GM21737 (cell line): ENCODE results near the gene CABP1.
"Not testable (repeated sequence)": the region's sequence is repeated elsewhere in the genome, so short reads cannot be mapped to it uniquely, and the experiment has no call there.

Experiments
- ATAC-seq: cut with Tn5 transposase; IDR thresholded peaks from one replicate; pipeline ENCODE4 v1.9.1; 2021; ENCODE audit warnings: mild to moderate bottlenecking, moderate library complexity; ENCODE audit not compliant: unreplicated experiment

The CABP1 gene

DNA sequence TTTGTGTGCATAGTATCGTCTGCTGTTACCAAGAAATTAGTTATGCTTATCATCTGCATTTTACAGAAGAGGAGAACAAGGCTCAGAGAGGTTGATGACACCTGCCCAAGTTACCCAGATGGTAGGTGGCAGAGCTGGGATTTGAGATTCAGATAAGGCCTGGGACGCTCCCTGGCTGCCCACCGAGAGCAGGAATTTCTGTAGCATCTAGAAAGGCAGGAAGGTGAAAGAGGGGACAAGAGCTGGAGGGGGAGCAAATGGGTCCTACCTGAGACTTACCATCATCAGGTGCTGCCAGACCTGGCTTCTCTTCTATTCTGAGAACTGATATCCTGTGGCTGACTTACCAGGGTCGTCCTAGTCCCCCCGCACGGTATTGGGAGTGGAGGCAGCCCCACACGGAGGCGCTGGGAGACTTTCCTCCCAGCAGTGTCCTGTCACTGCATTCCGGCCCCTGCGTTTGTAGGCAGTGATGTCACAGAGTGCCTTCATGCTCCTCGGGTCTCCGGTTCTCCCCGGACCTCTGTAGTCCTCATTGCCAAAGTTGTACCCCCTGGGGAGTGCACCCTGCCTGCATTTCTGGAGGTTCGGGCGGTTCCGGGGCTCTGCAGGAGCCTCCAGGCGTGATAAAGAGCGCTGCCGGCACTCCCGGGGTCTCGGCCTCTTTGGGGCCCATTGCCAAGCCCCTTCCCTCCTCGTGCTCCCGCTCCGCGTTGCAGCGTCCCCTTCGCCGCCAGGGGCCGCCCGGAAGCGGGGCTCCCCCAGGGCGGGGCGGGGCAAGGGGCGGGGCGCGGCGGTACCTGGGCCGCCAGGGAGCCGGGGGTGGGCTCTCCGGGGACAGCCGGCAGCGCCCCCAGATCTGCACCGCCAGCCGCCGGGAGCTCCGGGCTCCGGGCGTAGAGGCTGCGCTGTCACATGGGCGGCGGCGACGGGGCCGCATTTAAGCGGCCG, at the start of gene CABP1:
Gene CABP1 (plus strand): TSS at position 856 of the 951 bp plus-strand sequence. CDS start 60 bp downstream, at position 916.
- peak; percentile 72 for ATAC-seq

DNA sequence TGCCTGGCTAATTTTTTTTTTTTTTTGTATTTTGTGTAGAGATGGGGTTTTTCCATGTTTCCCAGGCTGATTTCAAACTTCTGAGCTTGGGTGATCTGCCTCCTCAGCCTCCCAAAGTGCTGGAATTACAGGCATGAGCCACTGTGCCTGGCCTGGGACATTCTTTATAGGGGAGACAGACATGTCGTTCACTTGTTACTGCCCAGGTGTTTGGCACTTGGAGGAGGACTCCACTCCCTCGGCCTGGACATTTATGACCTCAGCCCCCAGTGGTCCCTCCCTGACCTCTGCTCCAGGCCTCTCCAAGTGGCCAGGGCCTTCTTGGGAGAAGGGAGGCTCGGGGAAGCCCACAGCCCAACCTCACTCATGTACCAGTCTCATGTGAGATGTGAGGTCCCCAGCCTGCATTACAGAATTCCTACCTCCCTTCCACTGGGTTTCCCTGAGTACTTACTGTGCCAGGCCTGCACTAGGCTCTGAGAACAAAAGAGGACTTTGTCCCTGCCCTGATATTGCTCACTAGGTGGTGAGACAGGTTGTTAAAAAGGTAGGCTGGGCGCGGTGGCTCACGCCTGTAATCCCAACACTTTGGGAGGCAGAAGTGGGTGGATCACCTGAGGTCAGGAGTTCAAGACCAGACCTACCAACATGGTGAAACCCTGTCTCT, 49.6 kb upstream of the CABP1 start:
- no peak for ATAC-seq

DNA sequence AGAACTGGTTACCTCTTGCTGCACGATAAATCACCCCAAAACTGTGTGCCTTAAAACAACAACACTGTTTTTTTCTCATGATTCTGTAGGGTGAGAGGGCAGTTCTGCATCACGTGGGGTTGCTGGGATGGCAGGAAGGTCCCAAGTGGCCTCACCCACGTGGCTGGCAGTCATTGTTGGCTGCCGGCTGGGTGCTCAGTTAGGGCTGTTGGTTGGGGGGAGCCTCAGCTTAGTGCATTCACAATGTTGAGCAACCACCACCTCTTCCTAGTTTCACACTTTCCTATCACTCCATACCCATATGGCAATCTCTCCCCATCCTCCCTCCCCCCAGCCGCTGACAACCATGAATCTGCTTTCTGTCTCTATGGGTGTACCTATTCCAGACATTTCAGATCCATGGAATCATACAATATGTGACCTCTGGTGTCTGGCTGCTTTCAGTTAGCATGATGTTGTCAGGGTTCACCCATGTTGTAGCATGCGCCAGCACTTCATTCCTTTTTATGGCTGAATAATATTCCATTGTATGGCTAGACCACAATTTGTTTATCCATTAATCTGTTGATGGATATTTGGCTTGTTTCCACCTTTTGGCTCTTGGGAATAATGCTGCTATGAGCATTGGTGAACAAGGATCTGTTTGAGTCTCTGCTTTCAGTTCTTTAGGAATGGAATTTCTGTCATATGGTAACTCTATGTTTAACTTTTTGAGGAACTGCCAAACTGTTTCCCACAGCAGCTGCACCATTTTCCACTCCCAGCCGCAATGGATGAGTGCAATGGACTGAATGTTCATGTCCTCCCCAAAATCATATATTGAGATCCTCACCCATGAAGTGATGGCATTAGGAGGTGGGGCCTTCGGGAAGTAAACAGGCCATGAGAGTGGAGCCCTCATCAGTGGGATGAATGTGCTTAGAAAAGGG, 48.0 kb upstream of the CABP1 start:
- ATAC-seq = no peak

DNA sequence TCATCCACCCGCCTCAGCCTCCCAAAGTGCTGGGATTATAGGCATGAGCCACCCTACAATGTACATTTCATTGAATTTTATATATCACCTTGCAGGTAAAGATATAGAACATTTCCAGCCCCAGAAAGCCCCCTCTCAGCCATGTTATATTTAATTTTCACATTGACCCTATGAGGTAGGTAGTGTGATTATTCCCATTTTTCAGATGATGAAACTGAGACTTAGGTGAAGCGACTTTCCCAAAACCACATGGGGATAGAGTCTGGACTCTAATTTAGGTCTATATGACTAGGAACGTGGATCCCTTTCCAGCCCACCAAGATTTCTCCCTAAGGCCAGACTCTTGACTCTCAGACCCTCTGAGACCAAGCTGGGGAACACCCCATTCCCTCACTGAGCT, 43.5 kb upstream of the CABP1 start:
- no peak for ATAC-seq

DNA sequence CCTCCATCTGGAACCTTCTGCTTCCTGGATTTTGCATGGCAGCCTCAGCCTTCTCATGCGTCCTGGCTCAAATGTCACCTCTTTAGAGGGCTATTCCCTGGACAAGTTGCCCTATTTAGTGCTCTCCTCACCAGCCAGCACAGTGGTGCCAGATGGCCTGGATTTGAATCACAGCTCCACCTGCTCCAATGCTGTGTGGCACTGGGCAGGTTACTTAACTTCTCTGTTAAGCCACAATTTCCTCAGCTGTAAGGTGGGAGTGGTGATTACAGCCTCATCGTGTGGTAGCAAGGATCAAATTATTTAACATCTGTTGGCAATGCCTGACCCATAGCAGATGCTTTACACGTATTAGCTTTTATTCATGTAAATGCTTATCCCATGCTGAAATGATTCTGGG, 42.6 kb upstream of the CABP1 start:
- no peak for ATAC-seq

DNA sequence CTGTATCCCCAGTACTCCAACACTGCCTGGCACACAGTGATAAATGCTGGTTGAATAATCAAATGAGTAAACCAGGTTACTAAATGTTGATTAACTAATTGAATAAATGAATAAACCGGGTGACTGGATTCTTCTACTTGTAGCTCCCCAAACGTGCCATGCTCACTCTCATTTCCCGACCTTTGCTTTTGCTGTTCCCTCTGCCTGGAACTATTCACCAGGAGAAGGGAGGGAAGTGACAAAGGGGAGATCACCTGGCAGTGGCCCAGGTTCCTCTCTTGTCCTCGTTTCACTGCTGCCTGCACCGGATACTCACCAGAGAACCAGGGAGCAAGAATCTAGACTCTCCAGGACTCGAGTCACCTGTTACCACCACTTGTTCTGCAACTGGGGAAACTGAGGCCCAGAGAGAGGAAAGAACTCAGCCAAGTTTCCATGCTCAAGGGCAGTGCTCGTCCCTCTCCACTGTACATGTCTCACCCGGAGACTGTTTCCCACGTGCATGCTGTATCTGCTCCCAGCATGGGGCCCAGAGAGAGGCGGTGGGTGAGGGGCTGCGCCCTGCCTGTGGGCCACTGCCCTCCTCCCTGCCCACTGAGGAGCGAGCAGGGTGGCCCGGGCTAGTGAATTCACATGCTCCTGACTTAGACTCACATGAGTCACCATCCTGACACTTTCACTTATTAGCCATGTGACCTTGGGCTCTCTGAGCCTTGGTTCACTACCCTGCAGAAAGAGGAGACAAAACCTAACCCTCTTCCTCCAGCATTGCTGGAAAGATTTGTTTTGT, 41.6 kb upstream of the CABP1 start:
- no peak for ATAC-seq

DNA sequence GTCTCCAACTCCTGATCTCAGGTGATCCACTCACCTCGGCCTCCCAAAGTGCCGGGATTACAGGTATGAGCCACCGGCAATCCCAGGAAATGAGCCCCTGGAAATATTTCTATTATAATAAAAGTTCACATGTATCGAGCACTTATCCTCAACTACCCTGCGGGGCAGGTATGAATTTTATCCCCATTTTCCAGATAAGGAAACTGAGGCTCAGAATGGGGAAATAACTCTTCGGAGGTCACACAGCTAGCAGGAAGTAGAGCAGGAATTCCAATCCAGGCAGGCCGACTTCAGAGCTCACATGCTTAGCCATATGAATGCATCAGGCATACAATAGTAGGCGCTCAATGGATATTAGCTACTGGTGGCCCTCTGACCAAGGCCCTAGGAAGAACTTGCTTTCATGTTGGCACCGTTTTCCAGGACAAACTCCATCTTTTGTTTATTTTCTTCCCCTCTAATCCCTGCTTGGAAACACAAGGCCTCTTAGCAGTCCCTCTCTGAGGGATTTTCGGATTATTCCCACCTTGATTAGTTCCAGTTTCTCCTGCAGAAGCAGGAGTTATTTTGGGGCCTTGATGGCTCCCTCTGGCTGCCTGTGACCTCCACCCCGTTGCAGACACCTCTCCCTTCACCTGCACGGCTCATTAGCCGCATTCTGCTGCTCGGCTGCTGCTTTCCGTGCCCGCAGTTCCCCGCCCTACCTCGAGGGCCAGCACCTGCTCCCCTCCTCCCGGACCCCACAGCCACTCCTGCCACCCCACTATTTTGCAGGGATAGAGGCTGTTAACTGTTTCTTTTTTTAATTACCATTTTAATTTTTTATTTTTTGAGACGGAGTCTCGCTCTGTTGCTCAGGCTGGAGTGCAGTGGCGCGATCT, 40.5 kb upstream of the CABP1 start:
- ATAC-seq = no peak

DNA sequence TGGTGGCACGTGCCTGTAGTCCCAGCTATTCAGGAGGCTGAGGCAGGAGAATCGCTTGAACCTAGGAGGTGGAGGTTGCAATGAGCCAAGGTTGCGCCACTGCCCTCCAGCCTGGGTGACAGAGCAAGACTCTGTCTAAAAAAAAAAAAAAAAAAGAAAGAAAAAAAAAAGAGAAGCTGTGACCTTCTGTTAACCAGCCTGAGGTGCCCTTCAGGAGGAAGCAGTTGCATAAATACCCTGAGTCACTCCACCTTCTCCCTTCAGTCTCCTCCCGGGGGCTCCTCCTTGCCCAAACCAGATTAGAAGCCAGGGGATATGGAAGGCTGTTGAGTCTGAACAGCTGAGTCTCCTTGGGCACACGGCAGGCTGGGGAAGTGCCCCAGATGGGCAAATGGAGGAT, 38.0 kb upstream of the CABP1 start:
- ATAC-seq = not testable (repeated sequence)

DNA sequence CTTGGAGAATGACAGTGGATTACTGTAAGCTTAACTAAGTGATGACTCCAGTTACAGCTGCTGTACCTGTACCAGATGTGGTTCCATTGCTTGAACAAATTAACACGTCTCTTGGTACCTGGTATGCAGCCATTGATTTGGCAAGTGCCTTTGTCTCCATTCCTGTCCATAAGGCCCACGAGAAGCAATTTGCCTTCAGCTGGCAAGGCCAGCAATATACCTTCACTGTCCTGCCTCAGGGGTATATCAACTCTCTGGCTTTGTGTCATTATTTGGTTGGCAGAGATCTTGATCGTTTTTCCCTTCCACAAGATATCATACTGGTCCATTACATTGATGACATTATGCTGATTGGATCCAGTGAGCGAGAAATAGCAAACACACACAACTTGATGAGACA, 29.9 kb upstream of the CABP1 start:
- no peak for ATAC-seq

DNA sequence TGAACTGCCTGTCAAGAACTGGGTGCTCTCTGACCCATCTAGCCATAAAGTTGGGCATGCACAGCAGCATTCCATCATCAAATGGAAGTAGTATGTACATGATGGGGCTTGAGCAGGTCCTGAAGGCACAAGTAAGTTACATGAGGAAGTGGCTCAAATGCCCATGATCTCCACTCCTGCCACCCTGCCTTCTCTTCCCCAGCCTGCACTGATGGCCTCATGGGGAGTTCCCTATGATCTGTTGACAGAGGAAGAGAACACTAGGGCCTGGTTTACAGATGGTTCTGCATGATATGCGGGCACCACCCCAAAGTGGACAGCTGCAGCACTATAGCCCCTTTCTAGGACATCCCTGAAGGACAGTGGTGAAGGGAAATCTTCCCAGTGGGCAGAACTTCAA, 28.9 kb upstream of the CABP1 start:
- ATAC-seq = not testable (repeated sequence)

DNA sequence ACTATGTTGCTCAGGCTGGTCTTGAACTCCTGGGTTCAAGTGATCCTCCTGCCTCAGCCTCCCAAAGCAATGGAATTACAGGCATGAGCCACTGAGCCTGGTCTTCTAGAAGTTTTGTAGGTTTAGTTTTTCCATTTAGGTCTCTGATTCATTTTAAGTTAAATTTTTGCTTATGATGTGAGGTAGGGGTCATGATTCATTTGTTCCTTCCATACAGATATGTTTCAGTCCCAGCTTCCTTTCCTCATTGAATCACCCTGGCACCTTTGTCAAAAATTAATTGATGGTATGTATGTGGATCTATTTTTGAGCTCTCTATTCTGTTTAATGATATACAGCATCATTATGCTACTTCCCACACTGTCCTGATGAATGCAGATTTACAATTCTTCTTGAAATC, 25.6 kb upstream of the CABP1 start:
- ATAC-seq = no peak

DNA sequence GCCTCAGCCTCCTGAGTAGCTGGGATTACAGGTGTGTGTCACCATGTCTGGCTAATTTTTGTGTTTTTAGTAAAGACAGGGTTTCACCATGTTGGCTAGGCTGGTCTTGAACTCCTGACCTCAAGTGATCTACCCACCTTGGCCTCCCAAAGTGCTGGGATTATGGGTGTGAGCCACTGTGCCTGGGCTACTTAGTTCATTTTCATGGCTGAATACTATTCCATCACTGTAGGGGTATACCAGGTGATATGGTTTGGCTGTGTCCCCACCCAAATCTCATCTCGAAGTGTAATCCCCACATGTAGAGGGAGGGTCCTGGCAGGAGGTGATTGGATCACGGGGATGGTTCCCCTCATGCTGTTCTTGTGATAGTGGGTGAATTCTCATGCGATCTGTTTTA, 23.2 kb upstream of the CABP1 start:
- ATAC-seq = not testable (repeated sequence)

DNA sequence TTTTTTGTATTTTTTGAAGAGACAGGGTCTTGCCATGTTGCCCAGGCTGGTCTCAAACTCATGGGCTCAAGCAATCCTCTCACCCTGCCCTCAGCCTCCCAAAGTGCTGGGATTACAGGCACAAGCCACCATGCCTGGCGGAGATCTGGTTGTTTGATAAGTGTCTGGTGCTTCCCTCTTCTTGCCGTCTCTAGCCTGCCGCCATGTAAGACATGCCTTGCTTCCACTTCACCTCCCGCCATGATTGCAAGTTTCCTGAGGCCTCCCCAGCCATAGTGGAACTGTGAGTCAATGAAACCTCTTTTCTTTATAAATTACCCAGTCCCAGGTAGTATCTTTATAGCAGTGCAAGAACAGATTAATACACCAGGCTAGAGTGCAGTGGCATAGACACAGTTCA, 22.7 kb upstream of the CABP1 start:
- not testable (repeated sequence) for ATAC-seq

DNA sequence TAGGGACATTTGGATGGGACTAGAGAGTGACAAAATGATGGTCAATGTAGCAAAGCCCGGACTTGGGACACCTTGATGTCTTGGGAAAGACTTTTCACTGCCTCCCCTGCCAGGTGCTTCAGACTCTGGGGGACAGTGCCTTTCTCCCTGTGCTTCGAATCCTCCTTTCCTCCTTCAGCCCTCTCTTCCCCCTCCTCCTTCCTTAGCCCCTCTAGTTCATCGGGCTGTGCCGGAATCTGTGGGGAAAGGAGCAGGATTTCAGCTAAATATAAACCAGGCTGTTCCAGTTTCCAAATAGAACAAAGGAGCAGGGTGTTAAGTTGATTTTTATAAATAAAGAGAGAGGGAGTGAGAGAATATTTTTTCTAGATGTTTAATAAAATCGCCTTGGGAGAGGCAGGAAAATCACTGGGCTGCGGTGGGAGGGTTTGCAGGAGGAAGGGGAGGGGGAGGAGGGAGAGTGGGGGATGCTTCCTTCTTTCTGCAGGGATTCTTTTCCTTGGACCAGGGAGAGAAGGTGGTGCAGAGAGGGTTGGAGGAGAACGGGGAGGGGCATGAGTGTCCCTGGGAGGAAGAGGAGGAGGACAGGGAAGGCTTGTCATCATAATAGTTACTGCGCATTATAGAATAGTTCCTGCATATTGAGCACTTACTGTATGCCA, 21.3 kb upstream of the CABP1 start:
- ATAC-seq = no peak

DNA sequence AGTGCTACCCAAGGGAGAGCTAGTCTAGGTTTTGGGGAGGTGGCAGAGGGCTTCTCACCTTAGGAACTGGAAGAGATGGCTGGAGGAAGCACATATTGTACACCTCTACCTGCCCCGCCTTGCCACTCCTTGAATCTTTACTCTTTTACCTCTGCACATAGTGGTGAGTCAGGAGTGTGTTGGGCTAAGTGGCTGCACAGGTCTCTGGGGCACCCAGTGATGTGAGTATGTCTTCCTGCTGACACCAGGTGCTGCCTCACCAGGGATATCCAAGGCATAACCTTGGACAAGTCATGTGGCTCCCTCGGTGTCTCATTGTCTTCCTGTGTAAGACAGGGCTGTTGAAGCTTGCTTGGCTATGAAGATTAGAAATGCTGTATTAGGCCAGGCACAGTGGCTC, 19.8 kb upstream of the CABP1 start:
- ATAC-seq = no peak

DNA sequence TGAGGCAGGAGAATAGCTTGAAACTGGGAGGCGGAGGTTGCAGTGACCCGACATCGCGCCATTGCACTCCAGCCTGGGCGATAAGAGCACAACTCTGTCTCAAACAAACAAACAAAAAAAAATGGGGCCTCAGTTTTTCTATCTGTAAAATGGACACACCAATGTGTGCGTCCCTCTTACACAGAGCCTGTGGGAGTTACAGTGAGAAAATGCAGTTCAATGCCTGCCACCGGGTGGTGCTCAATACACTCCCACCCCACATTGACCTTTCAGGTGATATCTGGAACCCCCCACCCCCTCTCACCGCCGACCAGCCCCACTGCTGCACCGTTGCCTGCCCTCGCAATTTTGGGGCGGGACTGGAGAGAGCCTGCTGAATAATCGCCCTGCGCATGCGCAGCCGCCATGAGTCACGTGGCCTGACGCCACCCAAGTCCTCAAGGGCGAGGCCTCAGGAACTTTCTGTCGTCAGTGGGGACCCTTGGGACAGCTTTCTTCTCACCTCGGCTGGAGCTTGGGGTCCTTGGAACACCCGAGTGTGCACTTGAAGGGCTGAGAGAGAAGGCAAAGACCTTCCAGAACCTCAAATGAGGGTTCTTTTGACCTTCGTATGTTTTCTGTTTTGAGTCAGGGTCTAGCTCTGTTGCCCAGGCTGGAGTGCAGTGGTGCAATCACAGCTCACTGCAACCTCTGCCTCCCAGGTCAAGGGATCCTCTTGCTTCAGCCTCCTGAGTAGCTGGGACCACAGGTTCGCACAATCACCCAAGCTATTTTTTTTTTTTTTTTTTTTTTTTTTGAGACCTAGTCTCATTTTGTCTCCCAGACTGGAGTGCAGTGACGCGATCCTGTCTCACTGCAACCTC, 14.6 kb upstream of the CABP1 start:
- ATAC-seq = no peak

DNA sequence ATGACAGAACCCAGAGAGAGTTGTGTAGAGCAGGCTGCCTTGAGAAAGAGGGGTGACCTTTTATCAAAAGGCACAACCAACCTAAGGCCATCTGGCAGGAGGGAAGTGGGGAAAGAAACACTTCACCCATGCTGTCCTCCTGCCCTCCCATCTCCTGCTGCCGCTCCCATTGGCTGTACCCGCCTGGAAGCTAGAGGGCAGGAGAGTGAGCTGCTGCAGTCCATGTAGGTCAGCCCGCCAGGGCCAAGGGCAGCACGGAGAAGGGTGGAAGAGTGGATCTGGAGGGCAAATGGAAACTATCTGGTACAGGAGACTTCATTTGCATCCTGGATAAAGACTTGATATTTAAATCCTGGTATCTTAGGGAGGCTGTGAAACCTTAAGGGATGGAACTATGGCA, 11.5 kb upstream of the CABP1 start:
- ATAC-seq = no peak
